Activated CD4-positive, CD25-positive, alpha-beta regulatory T cell treated with anti-CD3 and anti-CD28 coated beads, Interleukin-2, amount 50 U/mL, for 24 hours (primary cell): ENCODE results near the gene PTMS.
"Not testable (repeated sequence)": the region's sequence is repeated elsewhere in the genome, so short reads cannot be mapped to it uniquely, and the experiment has no call there.

Source experiments
- ATAC-seq, 2 donors: fragments of 150-1000 bp; cut with Tn5 transposase; one replicate each; pipeline ENCODE4 v1.10.0; 2021; ENCODE audit warnings: mild to moderate bottlenecking in 1 of 2, moderate library complexity in 1 of 2

PTMS gene

GRCh38 chr12:6765634-6766581 is at the start of gene PTMS:
PTMS (plus strand) TSS chr12:6766363; CDS start chr12:6766706, 343 bp downstream.
- ATAC-seq, result peak; percentile 3 to 7

- ATAC-seq, result no peak
Measured at GRCh38 chr12:6716874-6717437, 49.2 kb upstream of the PTMS start.

GRCh38 chr12:6722863-6723262 is 43.3 kb upstream of the PTMS start:
- ATAC-seq, result no peak

DNA sequence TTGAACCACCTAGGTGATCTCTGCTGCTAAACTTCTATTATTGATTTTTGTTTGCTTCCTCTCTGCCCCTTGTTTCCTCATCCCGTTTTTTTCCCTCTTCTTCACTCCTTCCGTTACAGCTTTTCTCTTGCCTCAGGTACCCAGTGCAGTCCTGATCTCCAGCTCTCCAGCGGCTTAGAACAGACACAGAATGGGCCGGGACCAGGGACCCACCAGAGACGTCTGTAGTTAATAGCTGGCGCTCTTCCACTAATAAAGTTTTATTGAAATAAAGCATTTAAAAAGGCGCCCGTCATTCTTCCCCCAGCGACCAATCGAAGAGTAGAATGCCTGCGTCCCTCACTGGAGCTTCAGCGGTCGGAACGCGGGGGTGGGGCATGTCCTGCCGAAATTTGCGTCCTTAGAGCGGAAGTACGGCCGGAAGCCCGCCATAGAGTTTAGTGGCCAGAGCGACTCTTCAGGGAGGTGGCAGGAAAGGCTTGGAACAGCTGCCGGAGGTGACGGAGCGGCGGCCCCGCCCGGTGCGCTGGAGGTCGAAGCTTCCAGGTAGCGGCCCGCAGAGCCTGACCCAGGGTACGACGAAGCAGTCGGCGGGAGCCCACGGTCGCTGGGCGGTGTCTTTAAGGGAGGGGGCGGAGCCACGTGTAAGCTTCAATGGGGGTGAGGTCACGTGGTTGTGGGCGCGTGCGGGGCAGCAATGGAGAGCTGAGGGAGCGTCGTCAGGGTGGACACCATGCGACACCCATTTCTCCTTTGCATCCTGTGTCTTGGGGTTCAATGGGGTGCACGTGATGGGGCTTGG is 42.4 kb upstream of the PTMS start, which contains the start of gene COPS7A:
Gene COPS7A (plus strand): TSS at position 440 of the 802 bp plus-strand sequence. CDS start 611 bp downstream, outside the sequence.
- ATAC-seq, result peak; percentile 98

- ATAC-seq, result peak; percentile 8 to 10
Measured at GRCh38 chr12:6724409-6724797, 41.8 kb upstream of the PTMS start.

DNA sequence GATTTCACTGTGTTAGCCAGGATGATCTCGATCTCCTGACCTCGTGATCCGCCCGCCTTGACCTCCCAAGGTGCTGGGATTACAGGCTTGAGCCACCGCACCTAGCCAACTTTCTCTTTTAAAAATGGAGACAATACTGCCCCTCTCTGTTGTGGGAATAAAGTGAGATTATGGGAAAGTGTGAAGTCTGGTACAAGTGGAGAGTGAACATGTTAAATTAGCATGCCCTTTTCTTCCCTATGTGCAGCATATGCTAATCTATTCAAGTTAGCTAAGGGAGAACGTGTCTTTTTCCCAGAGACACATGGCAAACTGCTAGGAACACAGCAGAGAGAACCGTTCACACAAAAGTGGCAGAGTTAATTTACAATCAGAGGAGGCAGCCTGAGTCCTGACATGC is 40.8 kb upstream of the PTMS start:
- ATAC-seq, result no peak

GRCh38 chr12:6729186-6729585 is 37.0 kb upstream of the PTMS start:
- ATAC-seq, result no peak

- no peak for ATAC-seq
Measured at GRCh38 chr12:6730169-6730568, 36.0 kb upstream of the PTMS start.

GRCh38 chr12:6734506-6735387 is 31.4 kb upstream of the PTMS start:
- ATAC-seq, result no peak

GRCh38 chr12:6735448-6736191 is 30.5 kb upstream of the PTMS start:
- peak in 1 of 2 donors; percentile 62 for ATAC-seq

- no peak for ATAC-seq
Measured at GRCh38 chr12:6736754-6737153, 29.4 kb upstream of the PTMS start.

DNA sequence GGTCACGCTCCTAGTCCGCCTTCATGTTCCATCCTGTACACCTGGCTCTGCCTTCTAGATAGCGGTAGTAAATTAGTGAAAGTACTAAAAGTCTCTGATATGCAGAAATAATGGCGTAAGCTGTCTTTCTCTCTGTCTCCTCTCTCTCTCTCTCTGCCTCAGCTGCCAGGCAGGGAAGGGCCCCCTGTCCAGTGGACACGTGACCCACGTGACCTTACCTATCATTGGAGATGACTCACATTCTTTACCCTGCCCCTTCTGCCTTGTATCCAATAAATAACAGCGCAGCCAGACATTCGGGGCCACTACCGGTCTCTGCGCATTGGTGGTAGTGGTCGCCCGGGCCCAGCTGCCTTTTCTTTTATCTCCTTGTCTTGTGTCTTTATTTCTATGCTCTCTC is 24.1 kb upstream of the PTMS start:
- not testable (repeated sequence) for ATAC-seq

GRCh38 chr12:6742834-6743233 is 23.3 kb upstream of the PTMS start:
- peak; percentile 63 to 73 for ATAC-seq

DNA sequence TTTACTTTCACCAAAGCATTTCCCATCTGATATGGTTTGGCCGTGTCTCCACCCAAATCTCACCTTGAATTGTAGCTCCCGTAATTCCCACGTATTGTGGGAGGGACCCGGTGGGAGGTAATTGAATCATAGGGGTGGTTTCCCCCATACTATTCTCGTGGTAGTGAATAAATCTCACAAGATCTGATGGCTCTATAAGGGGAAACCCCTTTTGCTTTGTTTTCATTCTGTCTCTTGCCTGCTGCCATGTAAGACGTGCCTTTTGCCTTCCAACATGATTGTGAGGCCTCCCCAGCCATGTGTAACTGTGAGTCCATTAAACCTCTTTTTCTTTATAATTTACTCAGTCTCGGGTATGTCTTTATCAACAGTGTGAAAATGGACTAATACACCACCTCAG is 22.9 kb upstream of the PTMS start:
- peak in 1 of 2 donors; percentile 22 for ATAC-seq

GRCh38 chr12:6745741-6746525 is 20.2 kb upstream of the PTMS start:
- peak; percentile 61 to 63 for ATAC-seq

GRCh38 chr12:6747216-6747615 is 18.9 kb upstream of the PTMS start:
- ATAC-seq, result no peak

DNA sequence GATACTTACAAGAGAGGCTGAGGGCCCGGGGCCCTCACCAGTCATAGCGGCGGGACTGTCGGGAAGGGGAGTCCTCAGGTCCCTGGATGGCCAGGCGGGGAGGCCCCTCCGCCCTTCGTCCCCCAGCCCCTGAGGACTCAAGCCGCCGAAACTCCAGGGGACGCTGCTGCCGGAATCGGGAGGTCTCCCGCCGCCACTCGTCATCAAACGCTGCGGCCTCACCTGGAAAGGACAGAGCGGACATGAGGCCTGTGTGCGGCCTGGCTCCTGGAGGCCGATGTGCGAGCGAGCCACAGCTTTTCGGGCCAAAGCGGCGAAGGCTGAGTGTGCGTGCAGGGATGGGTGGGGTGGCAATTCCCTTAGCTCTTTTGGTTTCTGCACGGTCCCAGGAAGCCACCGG is 17.4 kb upstream of the PTMS start:
- ATAC-seq, result no peak

DNA sequence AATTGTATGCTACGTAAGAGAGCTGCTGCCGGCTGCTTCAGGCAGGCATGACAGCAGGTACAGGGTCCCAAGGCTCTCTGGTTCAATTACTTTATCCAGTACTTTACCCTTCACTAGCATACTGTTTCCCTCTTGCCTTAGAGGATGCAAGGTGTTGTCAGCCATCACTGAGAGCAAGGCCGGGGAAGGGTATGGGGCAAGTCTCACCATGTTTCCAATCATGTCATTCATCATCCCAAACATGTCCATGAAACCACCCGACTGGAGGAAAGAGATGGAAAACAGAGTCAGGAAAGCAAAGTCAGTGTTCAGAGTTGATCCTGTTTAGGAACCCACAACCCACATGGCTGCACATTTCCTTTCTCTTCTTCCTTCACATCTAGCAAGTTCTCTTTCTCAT is 15.7 kb upstream of the PTMS start:
- no peak for ATAC-seq

- no peak for ATAC-seq
Measured at GRCh38 chr12:6751767-6752166, 14.4 kb upstream of the PTMS start.

- ATAC-seq, result peak in 1 of 2 donors; percentile 1
Measured at GRCh38 chr12:6752167-6752920, 13.8 kb upstream of the PTMS start.
